ENCODE results near the gene B3GNT5.
"Not testable (repeated sequence)": the region's sequence is repeated elsewhere in the genome, so short reads cannot be mapped to it uniquely, and the experiment has no call there.

The B3GNT5 gene, protein sequence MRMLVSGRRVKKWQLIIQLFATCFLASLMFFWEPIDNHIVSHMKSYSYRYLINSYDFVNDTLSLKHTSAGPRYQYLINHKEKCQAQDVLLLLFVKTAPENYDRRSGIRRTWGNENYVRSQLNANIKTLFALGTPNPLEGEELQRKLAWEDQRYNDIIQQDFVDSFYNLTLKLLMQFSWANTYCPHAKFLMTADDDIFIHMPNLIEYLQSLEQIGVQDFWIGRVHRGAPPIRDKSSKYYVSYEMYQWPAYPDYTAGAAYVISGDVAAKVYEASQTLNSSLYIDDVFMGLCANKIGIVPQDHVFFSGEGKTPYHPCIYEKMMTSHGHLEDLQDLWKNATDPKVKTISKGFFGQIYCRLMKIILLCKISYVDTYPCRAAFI

GRCh38 chr3:183252973-183253527, at the start of gene B3GNT5:
B3GNT5 (plus strand) TSS chr3:183253253; CDS start chr3:183269799, 16,546 bp downstream.
- peak; percentile 46 for DNase-seq

DNA sequence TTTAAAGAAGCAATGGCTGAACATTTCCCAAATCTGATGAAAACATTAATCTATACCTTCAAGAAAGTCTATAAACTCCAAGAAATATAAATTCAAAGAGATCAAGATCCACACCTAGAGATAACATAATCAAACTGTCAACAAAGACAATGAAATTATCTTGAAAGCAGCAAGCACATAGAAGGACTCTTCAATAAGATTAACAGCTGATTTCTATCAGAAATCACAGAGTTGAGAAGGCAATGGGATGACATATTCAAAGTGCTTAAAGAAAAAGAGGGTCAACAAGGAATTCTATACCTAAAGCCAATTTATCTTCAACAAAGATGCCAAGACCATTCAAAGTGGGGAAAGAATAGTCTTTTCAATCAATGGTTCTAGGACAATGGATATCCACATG, 49.4 kb upstream of the B3GNT5 start:
- no peak for DNase-seq

- DNase-seq = no peak
Observed at GRCh38 chr3:183208260-183208659, 44.8 kb upstream of the B3GNT5 start.

DNA sequence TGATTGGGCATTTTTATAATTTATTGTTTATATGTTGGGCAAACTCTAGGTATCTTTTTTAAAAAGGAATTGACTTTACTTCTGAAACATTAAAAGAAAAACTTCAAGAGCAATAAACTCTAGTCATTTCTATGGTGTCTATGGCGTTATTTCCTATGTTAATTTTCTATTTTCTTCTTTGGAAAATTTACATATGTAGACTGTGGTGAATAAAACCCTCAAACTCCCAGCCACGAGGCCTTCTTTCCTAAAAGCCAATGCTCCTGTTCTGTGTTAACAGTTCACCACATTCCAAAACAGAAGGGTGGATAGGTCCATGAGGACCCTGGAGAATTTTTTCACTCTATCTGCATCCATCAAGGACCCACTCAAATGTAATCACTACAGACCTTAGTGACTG, 44.3 kb upstream of the B3GNT5 start:
- no peak for DNase-seq

GRCh38 chr3:183210341-183210740, 42.7 kb upstream of the B3GNT5 start:
- no peak for DNase-seq

DNA sequence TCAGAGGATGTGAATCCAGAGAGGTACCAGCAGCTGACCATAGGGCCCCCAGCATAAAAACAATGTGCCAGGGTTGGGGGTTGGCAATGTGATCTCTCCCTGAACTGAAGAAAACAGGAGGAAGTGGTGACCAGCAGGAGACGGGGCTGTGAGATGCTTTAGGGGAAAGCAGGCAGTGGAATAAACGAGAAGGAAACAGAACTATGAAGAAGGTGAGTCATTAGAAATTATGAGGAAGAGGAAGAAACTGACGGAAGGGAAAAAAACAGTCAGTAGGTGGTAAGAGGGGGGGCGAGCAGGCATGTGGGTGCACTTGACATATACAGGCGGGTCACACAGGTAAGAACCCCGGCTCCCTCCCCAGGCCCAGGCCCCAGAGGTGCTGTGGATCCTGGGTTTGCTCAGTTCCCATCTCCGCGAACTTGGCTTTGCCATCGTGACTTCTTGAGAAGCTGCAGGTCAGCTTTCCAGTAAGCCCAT, 42.2 kb upstream of the B3GNT5 start:
- DNase-seq = peak; percentile 59

DNA sequence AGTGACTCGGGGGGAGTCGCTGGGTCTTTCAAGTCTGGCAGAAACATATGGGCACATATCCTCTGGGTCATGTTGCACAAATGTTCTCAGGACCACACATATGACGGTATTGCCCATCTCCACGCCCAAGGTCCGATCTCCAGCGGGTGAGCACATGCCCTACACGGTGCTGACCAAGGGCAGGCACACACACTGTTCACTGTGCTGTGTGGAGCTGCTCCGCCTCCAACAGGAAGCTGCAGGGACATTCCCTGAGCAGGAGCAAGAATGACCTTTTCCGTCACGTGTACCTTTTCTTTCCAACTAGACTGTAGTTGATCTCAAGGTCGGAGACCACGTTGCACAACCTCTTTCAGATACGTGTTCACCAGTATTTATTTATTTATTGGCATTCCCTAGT, 41.7 kb upstream of the B3GNT5 start:
- no peak for DNase-seq

GRCh38 chr3:183212096-183212495, 41.0 kb upstream of the B3GNT5 start:
- DNase-seq = no peak

- no peak for DNase-seq
Observed at GRCh38 chr3:183212565-183212964, 40.5 kb upstream of the B3GNT5 start.

GRCh38 chr3:183213415-183214276, 39.4 kb upstream of the B3GNT5 start:
- no peak for DNase-seq

DNA sequence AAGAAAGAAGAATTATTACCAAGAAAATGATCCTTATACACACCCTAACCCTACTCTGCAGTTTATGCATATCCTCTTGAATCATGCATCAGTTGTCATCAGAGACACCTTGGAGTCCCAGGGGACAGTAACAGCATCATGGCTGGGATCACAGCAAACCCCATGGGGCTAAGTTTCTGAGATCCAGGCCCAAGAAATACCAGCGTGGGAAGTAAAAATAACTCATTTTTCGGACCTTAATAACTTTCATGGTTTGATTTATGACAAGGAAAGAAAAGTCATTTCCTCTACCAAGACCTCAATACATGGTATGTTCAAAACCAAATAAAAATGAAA, 38.8 kb upstream of the B3GNT5 start:
- no peak for DNase-seq

DNA sequence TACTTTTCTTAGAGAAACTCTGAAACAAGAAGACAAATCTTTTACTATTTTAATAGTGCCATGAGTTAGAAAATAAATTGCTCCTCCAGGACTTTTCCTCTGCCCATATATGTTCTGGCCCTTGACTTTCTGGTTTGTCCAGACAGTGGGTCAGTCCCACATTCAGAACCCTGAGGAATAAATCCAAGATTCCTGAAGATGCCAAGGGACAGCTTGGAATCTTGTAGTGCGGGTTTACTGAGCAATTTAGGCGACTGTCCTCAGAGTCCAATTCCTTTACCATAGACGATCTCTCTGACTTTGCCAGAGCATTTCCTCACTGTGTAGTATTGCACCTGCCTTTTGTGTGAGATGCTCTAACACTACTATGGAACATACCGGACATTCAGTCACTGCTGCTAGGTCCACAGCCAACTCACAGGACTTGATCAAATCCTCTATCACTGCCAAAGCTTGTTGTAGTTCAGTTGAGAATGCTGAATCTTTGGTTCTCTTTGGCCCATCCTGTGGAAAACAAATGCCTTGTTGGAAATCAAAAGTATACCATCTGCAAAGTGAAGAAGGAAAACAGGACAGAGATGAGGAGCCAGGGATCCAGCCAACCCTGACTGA, 37.4 kb upstream of the B3GNT5 start:
- no peak for DNase-seq

GRCh38 chr3:183217548-183218332, 35.3 kb upstream of the B3GNT5 start:
- DNase-seq = no peak

GRCh38 chr3:183218826-183219225, 34.2 kb upstream of the B3GNT5 start:
- no peak for DNase-seq

GRCh38 chr3:183220828-183221227, 32.2 kb upstream of the B3GNT5 start:
- DNase-seq = no peak

- no peak for DNase-seq
Observed at GRCh38 chr3:183222631-183223235, 30.3 kb upstream of the B3GNT5 start.

- peak; percentile 64 for DNase-seq
Observed at GRCh38 chr3:183224180-183224970, 28.7 kb upstream of the B3GNT5 start.

- no peak for DNase-seq
Observed at GRCh38 chr3:183226333-183226890, 26.6 kb upstream of the B3GNT5 start.

- peak; percentile 55 for DNase-seq
Observed at GRCh38 chr3:183227586-183227985, 25.5 kb upstream of the B3GNT5 start.

GRCh38 chr3:183229178-183229577, 23.9 kb upstream of the B3GNT5 start:
- no peak for DNase-seq

DNA sequence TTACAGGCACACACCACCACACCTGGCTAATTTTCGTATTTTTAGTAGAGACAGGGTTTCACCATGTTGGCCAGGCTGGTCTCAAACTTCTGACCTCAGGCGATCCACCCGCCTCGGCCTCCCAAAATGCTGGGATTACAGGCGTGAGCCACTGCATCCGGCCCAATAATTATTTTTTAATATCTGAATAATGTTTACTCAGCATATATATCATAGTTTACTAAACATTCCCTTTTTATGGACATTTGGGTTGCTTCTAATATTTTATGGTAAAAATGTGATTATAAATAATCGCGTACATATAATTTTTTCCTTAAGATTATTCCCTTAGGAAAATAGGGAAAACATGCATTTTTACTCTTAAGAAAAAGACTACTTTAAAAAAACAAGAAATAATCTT, 22.8 kb upstream of the B3GNT5 start:
- DNase-seq = not testable (repeated sequence)
